HL-60 (cell line): ENCODE results near the gene CACNA1H.

ENCODE experiments used
- CTCF ChIP-seq: IDR thresholded peaks from one replicate; pipeline ENCODE4 v1.5.1; 2011; ENCODE audit warnings: low read length, control low read depth, inconsistent platforms; ENCODE audit not compliant: insufficient read depth
- POLR2AphosphoS5 ChIP-seq: IDR thresholded peaks from 2 replicates; pipeline ENCODE4 v1.6.1; 2012; ENCODE audit warnings: low read depth

- TF ChIP-seq CTCF (no peak), POLR2AphosphoS5 (no peak)
Measured at GRCh38 chr16:1218061-1218929, 65.4 kb downstream of the CACNA1H start.
